ENCODE measurements around the gene MIOX. TPM values are rescaled to one million over a fixed set of nuclear protein-coding genes. Genes with fewer than 3 reads are reported as not detected.

The MIOX gene
- polyA plus RNA-seq, 1 donor from 2014 or later: not detected

GRCh38 chr22:50482107-50483074, 4.3 kb upstream of the MIOX start:
- Histone ChIP-seq H3K4me3 (ENCODE audit: low read length) (no peak overlapping the region), H3K79me2 (replicated peaks; ENCODE audit: insufficient read depth, low read length) (no peaks in the 10 kb centered on the region), H3K4me2 (ENCODE audit: low read length) (no peak overlapping the region), H3K36me3 (ENCODE audit: insufficient read depth, low read length) (no peaks in the 10 kb centered on the region), H3K9me2 (ENCODE audit: insufficient read depth, low read length) (no peaks in the 10 kb centered on the region), H3F3A (ENCODE audit: insufficient read depth, low read length, poor library complexity, severe bottlenecking) (no peaks in the 10 kb centered on the region), H3K27ac (ENCODE audit: low read length) (no peak overlapping the region), H4K20me1 (ENCODE audit: insufficient read depth) (no peaks in the 10 kb centered on the region), H3K9ac (ENCODE audit: low read length) (no peak overlapping the region), H2AFZ (ENCODE audit: low read depth, low read length) (no peak overlapping the region), H3K27me3 (ENCODE audit: insufficient read depth, low read depth, low read length) (peaks cover 32% of the 10 kb centered on the region), H3K9me3 (ENCODE audit: low read length) (no peaks in the 10 kb centered on the region)
- TF ChIP-seq MXI1 (conservative IDR thresholded peaks at IDR 0.05; ENCODE audit: poor library complexity, severe bottlenecking): no peak
- TF ChIP-seq EZH2 (IDR thresholded peaks at IDR 0.05; ENCODE audit: borderline replicate concordance, insufficient read depth, low read length, poor library complexity, severe bottlenecking): no peak
- TF ChIP-seq SMC3 (conservative IDR thresholded peaks at IDR 0.05; ENCODE audit: poor library complexity): no peak
- TF ChIP-seq EP300 (conservative IDR thresholded peaks at IDR 0.05; ENCODE audit: poor library complexity, severe bottlenecking): no peak
- no peak for TF ChIP-seq REST (IDR thresholded peaks at IDR 0.05; ENCODE audit: borderline replicate concordance)
- no peak for TF ChIP-seq RAD21 (conservative IDR thresholded peaks at IDR 0.05)
- TF ChIP-seq TAF1 (IDR thresholded peaks at IDR 0.05; ENCODE audit: low read depth): no peak
- TF ChIP-seq, protein P1, sequence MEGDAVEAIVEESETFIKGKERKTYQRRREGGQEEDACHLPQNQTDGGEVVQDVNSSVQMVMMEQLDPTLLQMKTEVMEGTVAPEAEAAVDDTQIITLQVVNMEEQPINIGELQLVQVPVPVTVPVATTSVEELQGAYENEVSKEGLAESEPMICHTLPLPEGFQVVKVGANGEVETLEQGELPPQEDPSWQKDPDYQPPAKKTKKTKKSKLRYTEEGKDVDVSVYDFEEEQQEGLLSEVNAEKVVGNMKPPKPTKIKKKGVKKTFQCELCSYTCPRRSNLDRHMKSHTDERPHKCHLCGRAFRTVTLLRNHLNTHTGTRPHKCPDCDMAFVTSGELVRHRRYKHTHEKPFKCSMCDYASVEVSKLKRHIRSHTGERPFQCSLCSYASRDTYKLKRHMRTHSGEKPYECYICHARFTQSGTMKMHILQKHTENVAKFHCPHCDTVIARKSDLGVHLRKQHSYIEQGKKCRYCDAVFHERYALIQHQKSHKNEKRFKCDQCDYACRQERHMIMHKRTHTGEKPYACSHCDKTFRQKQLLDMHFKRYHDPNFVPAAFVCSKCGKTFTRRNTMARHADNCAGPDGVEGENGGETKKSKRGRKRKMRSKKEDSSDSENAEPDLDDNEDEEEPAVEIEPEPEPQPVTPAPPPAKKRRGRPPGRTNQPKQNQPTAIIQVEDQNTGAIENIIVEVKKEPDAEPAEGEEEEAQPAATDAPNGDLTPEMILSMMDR (IDR thresholded peaks at IDR 0.05; ENCODE audit: poor library complexity, severe bottlenecking): no peak
- no peak for TF ChIP-seq POLR2AphosphoS5 (IDR thresholded peaks at IDR 0.05)

- Histone ChIP-seq H3K9ac (ENCODE audit: low read length) (no peak overlapping the region), H3K9me2 (ENCODE audit: insufficient read depth, low read length) (no peaks in the 10 kb centered on the region), H3K27ac (ENCODE audit: low read length) (no peak overlapping the region), H3K79me2 (replicated peaks; ENCODE audit: insufficient read depth, low read length) (no peaks in the 10 kb centered on the region), H3K36me3 (ENCODE audit: insufficient read depth, low read length) (no peaks in the 10 kb centered on the region), H3K4me3 (ENCODE audit: low read length) (no peak overlapping the region), H4K20me1 (ENCODE audit: insufficient read depth) (no peaks in the 10 kb centered on the region), H3K9me3 (ENCODE audit: low read length) (no peaks in the 10 kb centered on the region), H2AFZ (ENCODE audit: low read depth, low read length) (no peak overlapping the region), H3F3A (ENCODE audit: insufficient read depth, low read length, poor library complexity, severe bottlenecking) (no peaks in the 10 kb centered on the region), H3K27me3 (ENCODE audit: insufficient read depth, low read depth, low read length) (peaks cover 32% of the 10 kb centered on the region), H3K4me2 (ENCODE audit: low read length) (no peak overlapping the region)
- no peak for TF ChIP-seq EP300 (conservative IDR thresholded peaks at IDR 0.05; ENCODE audit: poor library complexity, severe bottlenecking)
- TF ChIP-seq, protein P1 (IDR thresholded peaks at IDR 0.05; ENCODE audit: poor library complexity, severe bottlenecking): no peak
- no peak for TF ChIP-seq EZH2 (IDR thresholded peaks at IDR 0.05; ENCODE audit: borderline replicate concordance, insufficient read depth, low read length, poor library complexity, severe bottlenecking)
- no peak for TF ChIP-seq SMC3 (conservative IDR thresholded peaks at IDR 0.05; ENCODE audit: poor library complexity)
- no peak for TF ChIP-seq RAD21 (conservative IDR thresholded peaks at IDR 0.05)
- TF ChIP-seq POLR2AphosphoS5 (IDR thresholded peaks at IDR 0.05): no peak
- TF ChIP-seq REST (IDR thresholded peaks at IDR 0.05; ENCODE audit: borderline replicate concordance): no peak
- no peak for TF ChIP-seq MXI1 (conservative IDR thresholded peaks at IDR 0.05; ENCODE audit: poor library complexity, severe bottlenecking)
- TF ChIP-seq TAF1 (IDR thresholded peaks at IDR 0.05; ENCODE audit: low read depth): no peak
Measured at GRCh38 chr22:50483106-50483505, 3.6 kb upstream of the MIOX start.
